ENCODE results near the gene DDX11.
"Not testable (repeated sequence)": the region's sequence is repeated elsewhere in the genome, so short reads cannot be mapped to it uniquely, and the experiment has no call there.

GRCh38 chr12:31098363-31098762 is 24.7 kb downstream of the DDX11 start:
- TF ChIP-seq POLR2A, CTCF (IDR thresholded peaks at IDR 0.05): not testable (repeated sequence)

All from ovary (tissue), 3 donors.